Subcutaneous abdominal adipose tissue (tissue), 5 donors: ENCODE measurements around the gene ZNF518A.

Source experiments
- H3K27ac ChIP-seq: one replicate; pipeline ENCODE4 v1.7.0; 2013; ENCODE audit warnings: low read depth, mild to moderate bottlenecking, inconsistent platforms, low read length, moderate library complexity
- H3K27me3 ChIP-seq, 5 donors: one replicate each; pipeline ENCODE4 v1.7.0; 2013; ENCODE audit warnings: low read length in 5 of 5, inconsistent platforms in 1 of 5; ENCODE audit not compliant: control insufficient read depth in 5 of 5, insufficient read depth in 4 of 5
- H3K36me3 ChIP-seq, 5 donors: one replicate each; pipeline ENCODE4 v1.7.0; 2013; ENCODE audit warnings: low read length in 5 of 5; ENCODE audit not compliant: control insufficient read depth in 5 of 5, insufficient read depth in 5 of 5
- H3K4me1 ChIP-seq, 5 donors: one replicate each; pipeline ENCODE4 v1.7.0; 2013; ENCODE audit warnings: low read length in 5 of 5, mild to moderate bottlenecking in 3 of 5, moderate library complexity in 1 of 5; ENCODE audit not compliant: control insufficient read depth in 5 of 5, insufficient read depth in 5 of 5
- H3K4me3 ChIP-seq, 5 donors: one replicate each; pipeline ENCODE4 v1.7.0; 2013; ENCODE audit warnings: low read length in 5 of 5, low read depth in 1 of 5
- H3K9ac ChIP-seq, 5 donors: one replicate each; pipeline ENCODE4 v1.7.0; 2013; ENCODE audit warnings: low read length in 5 of 5, mild to moderate bottlenecking in 4 of 5, moderate library complexity in 3 of 5
- H3K9me3 ChIP-seq, 5 donors: one replicate each; pipeline ENCODE4 v1.7.0; 2013; ENCODE audit warnings: low read length in 5 of 5; ENCODE audit not compliant: control insufficient read depth in 5 of 5
- donor health status: healthy.
- donor health status: healthy.
- donor health status: healthy.
- donor health status: healthy.
- donor health status: healthy.

Gene ZNF518A, protein sequence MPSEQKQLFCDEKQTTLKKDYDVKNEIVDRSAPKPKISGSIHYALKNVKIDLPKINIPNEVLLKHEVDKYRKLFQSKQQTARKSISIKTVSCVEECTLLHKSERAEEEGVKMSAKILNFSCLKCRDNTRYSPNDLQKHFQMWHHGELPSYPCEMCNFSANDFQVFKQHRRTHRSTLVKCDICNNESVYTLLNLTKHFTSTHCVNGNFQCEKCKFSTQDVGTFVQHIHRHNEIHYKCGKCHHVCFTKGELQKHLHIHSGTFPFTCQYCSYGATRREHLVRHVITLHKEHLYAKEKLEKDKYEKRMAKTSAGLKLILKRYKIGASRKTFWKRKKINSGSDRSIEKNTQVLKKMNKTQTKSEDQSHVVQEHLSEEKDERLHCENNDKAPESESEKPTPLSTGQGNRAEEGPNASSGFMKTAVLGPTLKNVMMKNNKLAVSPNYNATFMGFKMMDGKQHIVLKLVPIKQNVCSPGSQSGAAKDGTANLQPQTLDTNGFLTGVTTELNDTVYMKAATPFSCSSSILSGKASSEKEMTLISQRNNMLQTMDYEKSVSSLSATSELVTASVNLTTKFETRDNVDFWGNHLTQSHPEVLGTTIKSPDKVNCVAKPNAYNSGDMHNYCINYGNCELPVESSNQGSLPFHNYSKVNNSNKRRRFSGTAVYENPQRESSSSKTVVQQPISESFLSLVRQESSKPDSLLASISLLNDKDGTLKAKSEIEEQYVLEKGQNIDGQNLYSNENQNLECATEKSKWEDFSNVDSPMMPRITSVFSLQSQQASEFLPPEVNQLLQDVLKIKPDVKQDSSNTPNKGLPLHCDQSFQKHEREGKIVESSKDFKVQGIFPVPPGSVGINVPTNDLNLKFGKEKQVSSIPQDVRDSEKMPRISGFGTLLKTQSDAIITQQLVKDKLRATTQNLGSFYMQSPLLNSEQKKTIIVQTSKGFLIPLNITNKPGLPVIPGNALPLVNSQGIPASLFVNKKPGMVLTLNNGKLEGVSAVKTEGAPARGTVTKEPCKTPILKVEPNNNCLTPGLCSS (N-terminal part only)

DNA sequence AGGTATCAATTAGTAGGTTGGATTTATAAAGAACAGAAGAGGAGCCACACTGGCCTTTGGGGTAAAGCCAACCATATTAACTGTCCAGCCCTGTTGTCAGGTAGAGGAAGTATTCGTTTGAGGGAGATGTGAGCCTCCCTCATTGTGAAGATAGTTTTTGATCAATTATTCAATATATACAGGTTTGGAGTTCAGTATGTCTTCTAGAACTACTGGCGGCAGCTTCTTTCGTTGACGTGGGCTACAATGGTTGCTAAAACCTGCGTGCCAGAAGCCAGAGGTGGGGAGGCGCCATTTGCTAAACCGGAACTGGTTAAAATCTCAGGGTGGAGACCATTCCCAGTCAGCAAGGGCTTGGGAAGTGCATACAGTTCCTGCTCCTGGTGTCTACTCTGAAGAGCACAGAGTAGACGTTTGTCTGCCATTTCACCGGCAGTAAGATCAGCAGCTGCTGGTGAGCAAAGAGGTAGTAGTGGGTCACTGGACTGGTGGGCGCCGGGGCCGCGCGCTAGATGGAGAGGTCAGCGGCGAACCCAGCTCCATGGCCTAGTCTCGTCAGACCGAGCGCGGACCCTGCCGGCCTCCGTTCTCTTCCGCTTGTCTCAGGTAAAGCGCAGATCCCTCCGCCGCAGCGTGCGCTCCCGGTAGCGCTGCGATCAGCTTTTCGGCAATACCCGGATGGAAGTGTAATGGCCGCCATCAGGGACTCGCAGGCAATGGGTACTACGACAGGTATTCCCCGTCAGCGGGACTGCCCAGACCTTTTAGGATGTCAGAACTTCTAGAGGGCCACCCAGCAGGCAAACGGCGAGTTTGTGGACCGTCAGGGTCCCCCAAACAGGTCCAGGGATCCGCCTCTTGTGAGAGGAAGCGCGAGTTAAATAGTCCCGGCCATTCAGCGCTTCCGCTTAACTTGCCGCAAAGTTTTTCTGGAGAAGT lies at the start of gene ZNF518A:
TSS of gene ZNF518A (plus strand) at position 911 of the 939 bp plus-strand sequence. CDS start 26,026 bp downstream, outside the sequence.
- H3K4me1 ChIP-seq: peaks cover 0 to 22% (median 20%) of the 10 kb centered on the region in 5 donors
- peaks cover 10 to 17% (median 14%) of the 10 kb centered on the region in 5 donors for H3K36me3 ChIP-seq
- H3K27ac ChIP-seq: peak within 1 kb of the TSS; percentile 96
- peak within 1 kb of the TSS; percentile 79 to 99 (median 98) for H3K4me3 ChIP-seq
- peak within 1 kb of the TSS; percentile 88 to 96 (median 95) for H3K9ac ChIP-seq
- peaks cover 0 to 11% (median 7%) of the 10 kb centered on the region in 5 donors for H3K27me3 ChIP-seq
- peaks cover 0 to 3% (median 0%) of the 10 kb centered on the region in 5 donors for H3K9me3 ChIP-seq

DNA sequence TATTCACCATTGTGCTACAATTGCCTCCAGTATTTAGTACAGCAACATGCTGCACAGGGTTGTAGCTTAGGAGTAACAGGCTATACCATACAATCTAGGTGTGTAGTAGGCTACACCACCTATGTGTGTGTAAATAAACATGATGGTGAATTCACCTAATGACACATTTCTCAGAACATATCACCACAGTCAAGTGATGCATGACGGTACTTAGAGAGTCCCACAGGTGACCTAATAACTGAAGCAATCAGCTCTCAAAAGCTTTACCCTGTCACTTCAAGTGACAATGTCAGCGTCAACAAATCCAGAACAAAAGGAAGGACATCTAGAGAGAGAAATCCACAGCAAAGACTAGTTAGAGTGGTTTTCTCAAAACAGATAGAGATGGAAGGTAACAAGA lies 47.9 kb upstream of the ZNF518A start:
- Histone ChIP-seq H3K4me3 (no peak overlapping the region), H3K36me3 (peaks cover 0 to 32% (median 14%) of the 10 kb centered on the region in 5 donors), H3K27ac (no peak overlapping the region), H3K27me3 (no peaks in the 10 kb centered on the region), H3K4me1 (no peaks in the 10 kb centered on the region), H3K9ac (no peak overlapping the region), H3K9me3 (no peaks in the 10 kb centered on the region)

DNA sequence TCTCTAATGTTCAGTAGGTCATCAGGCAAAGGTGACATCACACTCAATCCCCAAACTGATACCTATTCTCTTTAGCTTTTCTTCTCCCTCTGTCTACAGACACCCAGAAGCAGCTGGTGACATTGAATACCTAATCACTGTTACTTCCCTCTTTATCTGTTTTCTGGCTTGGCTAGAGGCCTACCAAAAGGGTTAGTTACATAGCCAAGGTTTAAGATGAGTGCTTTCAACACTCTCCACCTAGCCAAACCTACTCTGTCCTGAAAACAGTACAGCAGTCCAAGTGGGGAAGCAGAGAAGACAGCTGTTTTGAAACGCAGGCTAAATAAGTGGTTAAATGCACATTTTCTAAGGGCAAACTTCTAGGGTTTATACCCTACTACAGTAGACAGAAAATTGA lies 47.3 kb upstream of the ZNF518A start:
- Histone ChIP-seq H3K4me3 (no peak overlapping the region), H3K27me3 (no peaks in the 10 kb centered on the region), H3K9me3 (no peaks in the 10 kb centered on the region), H3K4me1 (no peaks in the 10 kb centered on the region), H3K9ac (no peak overlapping the region), H3K36me3 (peaks cover 0 to 31% (median 14%) of the 10 kb centered on the region in 5 donors), H3K27ac (no peak overlapping the region)

DNA sequence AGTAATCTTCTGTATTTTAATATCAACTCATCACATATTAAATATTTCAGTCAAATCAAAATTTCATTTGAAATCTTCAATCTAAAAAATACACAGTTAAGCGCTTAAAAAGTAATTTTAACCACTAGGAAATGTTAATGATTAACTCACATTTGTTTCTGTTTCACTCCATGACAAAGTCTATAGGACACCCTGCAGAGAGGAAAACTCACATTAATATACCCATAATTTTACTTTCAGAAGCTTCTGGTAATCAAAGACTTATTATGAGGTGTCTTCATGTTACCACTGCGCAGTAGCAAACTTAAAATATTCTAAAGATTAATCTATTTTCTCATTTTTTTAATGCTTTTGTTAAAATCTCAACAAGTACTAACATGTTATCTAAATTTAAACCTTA lies 41.0 kb upstream of the ZNF518A start:
- H3K4me1 ChIP-seq: peaks cover 0 to 12% (median 11%) of the 10 kb centered on the region in 5 donors
- peak overlapping the region; percentile 88 to 99 (median 92) for H3K4me3 ChIP-seq
- H3K9me3 ChIP-seq: peaks cover 0 to 4% (median 3%) of the 10 kb centered on the region in 5 donors
- peaks cover 9 to 16% (median 15%) of the 10 kb centered on the region in 5 donors for H3K27me3 ChIP-seq
- peaks cover 0 to 6% (median 0%) of the 10 kb centered on the region in 5 donors for H3K36me3 ChIP-seq
- peak overlapping the region; percentile 95 for H3K27ac ChIP-seq
- H3K9ac ChIP-seq: peak overlapping the region in 2 of 5 donors; percentile 94 to 99

DNA sequence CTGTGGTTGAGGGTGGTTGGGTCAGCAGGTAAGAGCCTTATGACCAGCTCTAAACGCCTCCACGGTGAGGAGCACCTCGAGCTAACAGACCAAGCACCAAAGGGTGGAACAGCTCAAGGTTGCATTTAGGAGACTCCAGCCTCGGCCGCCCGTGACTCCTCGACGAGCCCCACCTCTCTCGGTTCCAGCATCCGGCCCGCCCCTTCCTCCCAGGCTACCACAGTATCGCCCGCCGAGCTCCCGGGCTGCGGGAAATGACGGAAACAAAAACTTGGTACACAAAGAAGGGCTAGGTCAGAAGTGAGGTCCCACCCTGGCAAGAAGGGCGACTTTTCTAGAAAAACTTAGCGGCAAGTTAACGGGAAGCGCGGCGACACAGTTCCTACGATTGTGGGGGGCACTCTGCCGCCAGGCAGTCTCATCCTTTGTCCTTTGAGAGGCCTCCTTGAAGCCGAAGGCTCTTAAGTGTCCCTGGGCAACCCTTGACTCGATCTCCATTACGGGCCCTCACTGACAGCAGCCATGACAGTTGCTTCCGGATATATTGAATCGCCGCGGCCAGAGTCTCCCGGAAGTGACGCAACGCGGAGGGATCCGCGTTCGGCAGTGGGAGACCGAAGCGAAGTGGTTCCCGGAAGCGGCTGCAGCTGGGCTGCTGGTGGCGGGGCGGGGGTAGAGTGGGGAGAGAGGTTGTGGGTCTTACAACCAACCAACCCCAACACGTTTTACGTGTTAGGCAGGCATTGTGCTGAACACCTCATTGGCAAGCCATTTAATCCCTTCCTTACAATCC lies 40.2 kb upstream of the ZNF518A start:
- H3K9ac ChIP-seq: peak overlapping the region; percentile 71 to 99 (median 94)
- peak overlapping the region; percentile 88 to 99 (median 92) for H3K4me3 ChIP-seq
- peaks cover 0 to 6% (median 0%) of the 10 kb centered on the region in 5 donors for H3K36me3 ChIP-seq
- peaks cover 11 to 18% (median 16%) of the 10 kb centered on the region in 5 donors for H3K27me3 ChIP-seq
- H3K27ac ChIP-seq: peak overlapping the region; percentile 95
- H3K4me1 ChIP-seq: peaks cover 0 to 12% (median 11%) of the 10 kb centered on the region in 5 donors
- peaks cover 0 to 4% (median 3%) of the 10 kb centered on the region in 5 donors for H3K9me3 ChIP-seq

DNA sequence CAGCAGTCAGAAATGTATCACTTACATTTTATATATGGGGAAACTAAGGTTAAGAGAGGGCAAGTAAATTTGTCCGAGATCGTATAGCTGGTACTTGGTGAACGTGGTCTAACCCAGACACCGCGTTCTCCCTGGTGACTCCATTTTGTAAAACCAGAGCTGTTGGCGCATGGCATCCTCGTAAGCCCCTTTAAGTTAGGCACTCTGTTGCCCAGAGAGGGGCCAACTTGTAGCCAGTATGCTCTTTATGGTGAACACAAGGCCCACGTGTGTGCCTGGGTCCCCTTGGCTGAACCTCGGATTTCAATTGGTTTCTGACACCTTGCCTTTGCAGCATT lies 39.7 kb upstream of the ZNF518A start:
- Histone ChIP-seq H3K36me3 (peaks cover 0 to 4% (median 0%) of the 10 kb centered on the region in 5 donors), H3K4me3 (peak overlapping the region; percentile 88 to 99 (median 92)), H3K4me1 (peaks cover 0 to 12% (median 11%) of the 10 kb centered on the region in 5 donors), H3K27me3 (peaks cover 11 to 22% (median 16%) of the 10 kb centered on the region in 5 donors), H3K27ac (peak overlapping the region; percentile 95), H3K9me3 (peaks cover 0 to 4% (median 3%) of the 10 kb centered on the region in 5 donors), H3K9ac (peak overlapping the region; percentile 71 to 99 (median 94))

- Histone ChIP-seq H3K27me3 (peaks cover 22 to 36% (median 26%) of the 10 kb centered on the region in 5 donors), H3K36me3 (no peaks in the 10 kb centered on the region), H3K4me3 (no peak overlapping the region), H3K27ac (no peak overlapping the region), H3K4me1 (peaks cover 0 to 12% (median 11%) of the 10 kb centered on the region in 5 donors), H3K9me3 (peaks cover 0 to 7% (median 3%) of the 10 kb centered on the region in 5 donors), H3K9ac (no peak overlapping the region)
Observed at GRCh38 chr10:96092999-96093767, 36.9 kb upstream of the ZNF518A start.

DNA sequence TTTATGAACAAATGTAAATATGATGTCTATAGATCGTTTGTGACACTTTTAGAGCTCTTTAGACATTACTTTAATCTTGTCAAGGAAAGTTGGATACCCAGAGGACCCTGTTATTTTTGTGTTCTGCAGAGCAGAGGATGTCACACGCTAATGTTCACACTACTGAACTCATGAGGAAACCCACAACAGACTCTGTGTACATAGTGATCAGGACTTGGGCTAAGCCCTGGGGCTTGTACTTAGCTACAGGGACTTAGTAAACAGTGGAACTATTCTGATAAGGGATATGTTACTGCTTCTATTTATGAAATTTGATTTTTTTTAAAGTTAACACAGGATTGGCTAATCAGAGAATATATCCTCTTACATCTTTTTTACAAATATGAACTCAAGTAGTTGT lies 36.1 kb upstream of the ZNF518A start:
- H3K27me3 ChIP-seq: peaks cover 23 to 39% (median 26%) of the 10 kb centered on the region in 5 donors
- H3K9ac ChIP-seq: no peak overlapping the region
- H3K27ac ChIP-seq: no peak overlapping the region
- peaks cover 0 to 12% (median 11%) of the 10 kb centered on the region in 5 donors for H3K4me1 ChIP-seq
- no peaks in the 10 kb centered on the region for H3K36me3 ChIP-seq
- no peak overlapping the region for H3K4me3 ChIP-seq
- peaks cover 0 to 7% (median 3%) of the 10 kb centered on the region in 5 donors for H3K9me3 ChIP-seq
